ENCODE data around the gene PTGFRN.

GRCh38 chr1:116869611-116870010 lies 40.1 kb upstream of the PTGFRN start:
- TF ChIP-seq, protein P1, sequence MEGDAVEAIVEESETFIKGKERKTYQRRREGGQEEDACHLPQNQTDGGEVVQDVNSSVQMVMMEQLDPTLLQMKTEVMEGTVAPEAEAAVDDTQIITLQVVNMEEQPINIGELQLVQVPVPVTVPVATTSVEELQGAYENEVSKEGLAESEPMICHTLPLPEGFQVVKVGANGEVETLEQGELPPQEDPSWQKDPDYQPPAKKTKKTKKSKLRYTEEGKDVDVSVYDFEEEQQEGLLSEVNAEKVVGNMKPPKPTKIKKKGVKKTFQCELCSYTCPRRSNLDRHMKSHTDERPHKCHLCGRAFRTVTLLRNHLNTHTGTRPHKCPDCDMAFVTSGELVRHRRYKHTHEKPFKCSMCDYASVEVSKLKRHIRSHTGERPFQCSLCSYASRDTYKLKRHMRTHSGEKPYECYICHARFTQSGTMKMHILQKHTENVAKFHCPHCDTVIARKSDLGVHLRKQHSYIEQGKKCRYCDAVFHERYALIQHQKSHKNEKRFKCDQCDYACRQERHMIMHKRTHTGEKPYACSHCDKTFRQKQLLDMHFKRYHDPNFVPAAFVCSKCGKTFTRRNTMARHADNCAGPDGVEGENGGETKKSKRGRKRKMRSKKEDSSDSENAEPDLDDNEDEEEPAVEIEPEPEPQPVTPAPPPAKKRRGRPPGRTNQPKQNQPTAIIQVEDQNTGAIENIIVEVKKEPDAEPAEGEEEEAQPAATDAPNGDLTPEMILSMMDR (IDR thresholded peaks at IDR 0.05) = no peak
- TF ChIP-seq, protein P2, sequence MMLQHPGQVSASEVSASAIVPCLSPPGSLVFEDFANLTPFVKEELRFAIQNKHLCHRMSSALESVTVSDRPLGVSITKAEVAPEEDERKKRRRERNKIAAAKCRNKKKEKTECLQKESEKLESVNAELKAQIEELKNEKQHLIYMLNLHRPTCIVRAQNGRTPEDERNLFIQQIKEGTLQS (CRISPR knock-in tag; conservative IDR thresholded peaks at IDR 0.05) = no peak
- TF ChIP-seq FOXP1 (CRISPR knock-in tag; IDR thresholded peaks at IDR 0.05; ENCODE audit: borderline replicate concordance) = no peak
- TF ChIP-seq, protein P3, sequence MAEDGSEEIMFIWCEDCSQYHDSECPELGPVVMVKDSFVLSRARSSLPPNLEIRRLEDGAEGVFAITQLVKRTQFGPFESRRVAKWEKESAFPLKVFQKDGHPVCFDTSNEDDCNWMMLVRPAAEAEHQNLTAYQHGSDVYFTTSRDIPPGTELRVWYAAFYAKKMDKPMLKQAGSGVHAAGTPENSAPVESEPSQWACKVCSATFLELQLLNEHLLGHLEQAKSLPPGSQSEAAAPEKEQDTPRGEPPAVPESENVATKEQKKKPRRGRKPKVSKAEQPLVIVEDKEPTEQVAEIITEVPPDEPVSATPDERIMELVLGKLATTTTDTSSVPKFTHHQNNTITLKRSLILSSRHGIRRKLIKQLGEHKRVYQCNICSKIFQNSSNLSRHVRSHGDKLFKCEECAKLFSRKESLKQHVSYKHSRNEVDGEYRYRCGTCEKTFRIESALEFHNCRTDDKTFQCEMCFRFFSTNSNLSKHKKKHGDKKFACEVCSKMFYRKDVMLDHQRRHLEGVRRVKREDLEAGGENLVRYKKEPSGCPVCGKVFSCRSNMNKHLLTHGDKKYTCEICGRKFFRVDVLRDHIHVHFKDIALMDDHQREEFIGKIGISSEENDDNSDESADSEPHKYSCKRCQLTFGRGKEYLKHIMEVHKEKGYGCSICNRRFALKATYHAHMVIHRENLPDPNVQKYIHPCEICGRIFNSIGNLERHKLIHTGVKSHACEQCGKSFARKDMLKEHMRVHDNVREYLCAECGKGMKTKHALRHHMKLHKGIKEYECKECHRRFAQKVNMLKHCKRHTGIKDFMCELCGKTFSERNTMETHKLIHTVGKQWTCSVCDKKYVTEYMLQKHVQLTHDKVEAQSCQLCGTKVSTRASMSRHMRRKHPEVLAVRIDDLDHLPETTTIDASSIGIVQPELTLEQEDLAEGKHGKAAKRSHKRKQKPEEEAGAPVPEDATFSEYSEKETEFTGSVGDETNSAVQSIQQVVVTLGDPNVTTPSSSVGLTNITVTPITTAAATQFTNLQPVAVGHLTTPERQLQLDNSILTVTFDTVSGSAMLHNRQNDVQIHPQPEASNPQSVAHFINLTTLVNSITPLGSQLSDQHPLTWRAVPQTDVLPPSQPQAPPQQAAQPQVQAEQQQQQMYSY (CRISPR knock-in tag; IDR thresholded peaks at IDR 0.05) = no peak

All from WTC11 (cell line).